HG02763 (cell line): Measurements from ENCODE around the gene CFAP68.
"Not testable (repeated sequence)": the region's sequence is repeated elsewhere in the genome, so short reads cannot be mapped to it uniquely, and the experiment has no call there.

ENCODE experiments used
- ATAC-seq: cut with Tn5 transposase; IDR thresholded peaks from one replicate; pipeline ENCODE4 v1.9.1; 2021; ENCODE audit warnings: mild to moderate bottlenecking, moderate library complexity; ENCODE audit not compliant: unreplicated experiment

Gene CFAP68

GRCh38 chr11:111916768-111917167 is 37.4 kb downstream of the CFAP68 start:
- ATAC-seq = no peak

DNA sequence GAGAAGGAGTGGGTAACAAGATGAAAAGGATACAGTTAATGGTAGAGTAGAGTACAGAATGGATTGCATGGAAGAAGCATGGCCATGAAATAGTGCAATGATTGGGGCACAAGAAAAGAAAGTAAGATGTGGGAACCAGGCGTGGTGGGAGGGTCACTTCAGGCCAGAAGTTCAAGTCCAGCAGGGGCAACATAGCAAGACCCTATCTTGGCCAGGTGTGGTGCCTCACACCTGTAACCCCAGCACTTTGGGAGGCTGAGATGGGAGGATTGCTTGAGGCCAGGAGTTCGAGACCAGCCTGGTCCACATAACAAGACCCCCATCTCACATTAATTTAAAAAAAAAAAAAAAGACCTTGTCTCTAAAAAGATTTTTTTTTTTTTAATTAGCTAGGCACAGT is 38.0 kb downstream of the CFAP68 start:
- ATAC-seq = no peak

DNA sequence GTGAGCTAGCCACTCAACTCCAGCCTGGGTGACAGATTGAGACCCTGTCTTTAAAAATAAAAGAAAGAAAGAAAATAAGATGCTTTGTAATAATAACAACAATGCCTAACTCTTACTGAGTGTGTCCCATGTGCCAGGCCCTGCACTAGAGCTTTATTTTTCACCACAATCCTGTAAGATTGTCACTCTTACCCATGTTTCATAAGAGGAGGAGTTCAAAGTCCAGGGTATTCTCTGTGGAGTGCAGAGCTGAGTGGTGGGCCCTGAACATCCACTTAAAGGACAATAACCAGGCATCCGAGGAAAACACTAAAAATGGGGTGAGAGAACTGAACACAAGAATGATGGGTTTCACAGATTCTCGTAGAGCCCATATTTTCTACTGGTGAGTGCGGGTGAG is 38.4 kb downstream of the CFAP68 start:
- no peak for ATAC-seq

DNA sequence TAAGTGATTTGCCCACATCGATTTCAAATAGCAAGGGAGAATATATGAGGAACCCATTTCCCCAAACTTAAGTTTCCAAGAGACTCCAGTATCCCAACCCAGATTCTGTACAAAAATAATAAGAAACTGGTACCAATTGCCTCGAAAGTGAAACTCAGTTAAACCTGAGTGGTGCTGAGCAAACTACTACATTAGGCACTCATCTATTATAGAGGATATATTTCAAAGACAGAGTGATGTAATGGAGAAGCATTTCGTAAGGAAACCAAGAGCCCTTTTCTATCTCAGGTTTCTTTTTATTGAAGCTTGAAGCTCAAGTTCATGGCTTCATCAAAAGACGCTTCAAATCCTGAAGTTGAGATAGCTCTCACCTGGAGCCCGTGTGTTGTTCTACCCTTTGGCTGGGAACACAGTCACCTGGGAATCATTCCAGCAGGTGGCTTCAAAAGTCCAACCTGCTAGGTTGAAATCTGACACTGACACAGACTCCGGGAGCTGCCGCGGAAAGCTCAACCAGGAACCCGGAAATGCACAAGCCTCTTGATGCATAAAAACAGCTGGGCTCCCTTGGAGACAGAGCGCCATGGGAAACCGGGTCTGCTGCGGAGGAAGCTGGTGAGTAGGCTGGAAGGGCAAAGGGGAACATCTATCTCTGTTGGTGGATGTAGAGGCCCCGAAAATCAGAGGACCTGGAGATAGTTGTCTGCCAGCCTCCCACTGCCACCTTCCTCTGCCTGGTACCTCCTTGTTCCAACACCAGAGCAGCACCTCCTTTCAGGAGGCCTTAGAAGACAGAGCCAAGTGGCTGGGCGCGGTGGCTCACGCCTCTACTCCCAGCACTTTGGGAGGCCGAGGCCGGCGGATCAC is 39.3 kb downstream of the CFAP68 start, which contains the start of gene C11orf52:
Gene C11orf52 (plus strand): TSS at position 524 of the 867 bp plus-strand sequence. CDS start 60 bp downstream, at position 584.
- no peak for ATAC-seq

DNA sequence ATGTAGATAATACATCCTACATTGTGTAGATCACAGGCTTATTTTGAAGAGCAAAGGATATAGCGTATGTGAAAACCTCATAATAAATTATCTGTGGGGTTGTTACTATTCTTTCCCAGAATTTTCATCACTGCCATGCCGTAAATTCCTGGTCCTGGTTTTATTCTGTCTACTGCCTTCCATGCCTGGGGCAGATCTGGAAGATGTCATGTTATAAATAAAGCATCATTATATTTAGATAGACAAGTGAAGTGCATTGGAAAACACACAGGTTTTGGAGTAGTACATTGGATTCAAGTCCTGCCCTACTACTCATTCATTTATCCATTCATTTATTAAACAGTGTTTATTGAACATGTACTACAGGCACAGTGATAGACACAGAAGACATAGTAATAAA is 41.6 kb downstream of the CFAP68 start:
- no peak for ATAC-seq

DNA sequence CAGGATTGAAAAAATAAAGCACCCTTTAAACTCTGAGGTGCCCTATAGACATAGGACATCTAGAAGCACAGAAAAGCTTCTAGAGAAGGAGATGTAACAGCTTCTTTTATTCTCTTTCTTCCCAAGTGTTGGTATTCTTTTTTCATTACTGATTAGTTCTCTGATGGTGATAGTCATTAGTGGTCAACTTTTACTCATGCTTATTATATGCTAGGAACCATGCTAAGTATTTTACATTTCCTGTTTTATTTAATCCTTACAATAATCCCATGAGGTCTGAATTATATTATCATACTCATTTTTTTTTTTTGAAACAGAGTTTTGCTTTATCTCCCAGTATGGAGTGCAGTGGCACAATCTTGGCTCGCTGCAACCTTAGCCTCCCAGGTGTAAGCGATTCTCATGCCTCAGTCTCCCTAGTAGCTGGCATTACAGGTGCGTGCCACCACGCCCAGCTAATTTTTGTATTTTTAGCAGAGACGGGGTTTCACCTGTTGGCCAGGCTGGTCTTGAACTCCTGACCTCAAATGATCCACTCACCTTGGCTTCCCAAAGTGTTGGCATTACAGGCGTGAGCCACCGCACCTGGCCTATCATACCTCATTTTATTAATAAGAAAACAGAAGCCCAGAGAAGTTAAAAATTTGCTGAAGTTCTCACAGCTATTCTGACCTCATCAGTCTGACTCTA is 42.3 kb downstream of the CFAP68 start:
- ATAC-seq = no peak

DNA sequence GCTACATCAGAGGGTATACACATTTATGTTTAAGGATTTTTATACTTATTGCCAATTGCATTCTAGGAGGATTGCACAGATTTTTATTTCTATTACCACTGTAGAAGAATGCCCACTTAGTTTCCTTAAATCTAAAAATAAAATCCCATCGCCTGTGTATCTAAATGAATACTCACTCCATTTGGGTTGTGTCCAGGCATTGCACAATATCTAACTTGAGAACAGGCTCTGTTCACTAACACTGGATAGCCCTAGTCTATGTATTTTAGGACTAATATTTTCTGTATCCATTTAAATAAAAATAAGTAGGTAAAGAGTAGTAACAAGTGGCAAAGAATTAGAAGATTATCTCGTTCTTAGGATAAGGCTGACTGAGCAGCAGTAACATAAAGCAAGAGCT is 43.5 kb downstream of the CFAP68 start:
- no peak for ATAC-seq

DNA sequence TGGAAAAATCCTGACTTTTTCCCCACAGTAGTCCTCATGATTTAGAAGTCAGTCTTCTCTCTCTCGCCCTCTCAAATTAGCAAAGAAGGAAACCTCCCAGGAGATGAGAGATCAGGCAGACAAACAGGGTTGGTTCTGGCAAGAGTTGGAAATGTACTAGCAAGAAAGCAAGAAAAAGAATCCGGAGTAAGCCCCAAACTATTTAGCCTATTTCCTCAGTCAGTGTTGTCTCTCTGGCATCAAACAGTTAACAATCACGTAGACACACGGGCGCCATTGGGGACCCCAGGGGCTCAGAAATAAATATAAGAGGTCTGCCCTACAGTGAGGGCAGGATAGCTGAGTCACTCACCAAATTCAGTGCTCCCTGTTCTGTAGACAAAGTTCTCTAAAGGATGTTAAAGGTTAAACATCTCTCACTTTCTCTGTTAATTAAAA is 44.0 kb downstream of the CFAP68 start:
- no peak for ATAC-seq

- no peak for ATAC-seq
Measured at GRCh38 chr11:111923951-111924350, 44.6 kb downstream of the CFAP68 start.

GRCh38 chr11:111925953-111926352 is 46.6 kb downstream of the CFAP68 start:
- ATAC-seq = no peak

DNA sequence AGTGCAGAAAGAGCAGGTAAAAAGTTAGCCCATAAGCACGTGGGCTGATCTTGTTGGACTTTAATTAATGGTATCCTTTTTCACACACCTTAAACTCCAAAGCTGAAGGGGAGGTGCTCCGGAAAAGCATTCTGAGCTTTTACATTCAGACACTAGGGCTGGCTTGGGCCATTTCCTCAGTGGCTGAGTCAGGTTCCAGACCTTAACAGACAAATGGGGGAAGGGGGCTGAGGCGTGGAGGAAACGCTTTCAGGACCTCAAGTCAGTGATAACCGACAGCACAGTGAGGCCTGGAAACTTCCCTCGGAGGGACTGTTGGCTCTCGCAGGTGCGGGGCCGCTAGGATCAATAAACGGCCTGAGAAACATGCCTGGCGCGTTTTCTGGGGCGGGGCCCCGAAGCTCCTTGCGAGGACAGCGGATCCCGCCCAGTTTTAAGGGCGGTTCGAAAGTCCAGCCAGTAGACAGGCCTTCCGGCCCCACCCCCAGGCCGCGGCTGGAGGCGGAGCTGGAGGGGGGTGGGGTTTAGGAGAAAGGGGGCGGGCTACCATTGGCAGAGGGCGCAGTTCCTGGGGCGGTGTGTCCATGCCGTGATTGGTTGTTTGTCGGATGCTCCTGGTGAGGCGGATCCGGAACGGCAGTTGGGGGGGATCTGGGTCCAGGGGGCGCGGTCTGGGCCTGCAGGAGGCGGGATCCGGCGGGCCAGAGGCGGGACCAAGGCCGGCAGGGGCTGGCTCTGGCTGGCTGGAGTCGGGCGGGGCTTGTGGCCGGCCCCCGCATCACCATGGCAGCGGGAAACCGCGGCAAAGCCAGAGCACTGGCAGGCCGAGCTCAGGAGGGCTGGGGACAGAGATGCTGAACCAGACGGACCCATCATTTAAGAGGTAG is 47.4 kb downstream of the CFAP68 start:
- ATAC-seq = peak; percentile 94

GRCh38 chr11:111930472-111930871 is 51.1 kb downstream of the CFAP68 start:
- ATAC-seq = no peak

GRCh38 chr11:111932611-111932950 is 53.2 kb downstream of the CFAP68 start:
- no peak for ATAC-seq

DNA sequence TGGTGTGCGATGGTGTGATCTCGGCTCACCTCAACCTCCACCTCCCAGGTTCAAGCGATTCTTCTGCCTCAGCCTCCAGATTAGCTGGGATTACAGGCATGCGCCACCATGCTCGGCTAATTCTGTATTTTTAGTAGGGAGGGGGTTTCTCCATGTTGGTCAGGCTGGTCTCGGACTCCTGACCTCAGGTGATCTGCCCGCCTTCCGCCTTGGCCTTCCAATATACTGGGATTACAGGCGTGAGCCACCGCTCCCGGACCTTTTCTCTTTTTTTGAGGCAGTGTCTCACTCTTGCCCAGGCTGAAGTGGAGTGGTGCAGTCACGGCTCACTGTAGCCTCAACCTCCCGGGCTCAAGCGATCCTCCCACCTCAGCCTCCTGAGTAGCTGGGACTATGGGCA is 53.8 kb downstream of the CFAP68 start:
- ATAC-seq = not testable (repeated sequence)

- ATAC-seq = no peak
Measured at GRCh38 chr11:111933872-111934271, 54.5 kb downstream of the CFAP68 start.

DNA sequence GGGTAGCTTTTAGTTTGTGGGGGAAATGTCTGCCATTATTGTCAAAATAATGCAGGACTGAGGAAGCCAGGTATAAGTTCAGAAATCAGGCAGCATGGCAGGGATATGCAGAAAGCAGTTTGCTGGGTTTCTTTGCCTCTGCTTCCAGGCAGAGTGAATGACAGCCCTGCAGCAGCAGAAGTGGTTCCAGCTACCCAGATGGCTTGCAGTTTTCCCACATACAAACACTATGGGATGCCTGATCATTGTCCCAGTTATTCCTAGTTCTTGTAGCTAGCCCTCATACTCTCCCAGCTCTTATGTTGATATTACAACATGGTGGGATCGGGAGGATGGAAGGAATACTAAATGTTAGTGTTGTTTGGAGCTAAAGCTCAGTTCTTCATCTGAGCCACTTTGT is 55.0 kb downstream of the CFAP68 start:
- no peak for ATAC-seq
